IPS-15b (cell line): ENCODE measurements around the gene FBXO46.
"Not testable (repeated sequence)": the region's sequence is repeated elsewhere in the genome, so short reads cannot be mapped to it uniquely, and the experiment has no call there.

Experiments
- H3K27me3 ChIP-seq: one replicate; pipeline ENCODE4 v1.6.1; 2013; ENCODE audit warnings: low read length; ENCODE audit not compliant: control insufficient read depth, insufficient read depth
- H3K36me3 ChIP-seq: one replicate; pipeline ENCODE4 v1.6.1; 2013; ENCODE audit warnings: low read length; ENCODE audit not compliant: control insufficient read depth, insufficient read depth
- H3K4me1 ChIP-seq: one replicate; pipeline ENCODE4 v1.6.1; 2013; ENCODE audit warnings: mild to moderate bottlenecking, low read length; ENCODE audit not compliant: control insufficient read depth, insufficient read depth
- H3K4me3 ChIP-seq: one replicate; pipeline ENCODE4 v1.5.1; 2013; ENCODE audit warnings: low read depth, low read length
- H3K9ac ChIP-seq: one replicate; pipeline ENCODE4 v1.6.1; 2013; ENCODE audit warnings: low read depth, mild to moderate bottlenecking, low read length
- H3K9me3 ChIP-seq: one replicate; pipeline ENCODE4 v1.6.1; 2013; ENCODE audit warnings: mild to moderate bottlenecking, low read length; ENCODE audit not compliant: control insufficient read depth, insufficient read depth

The FBXO46 gene

DNA sequence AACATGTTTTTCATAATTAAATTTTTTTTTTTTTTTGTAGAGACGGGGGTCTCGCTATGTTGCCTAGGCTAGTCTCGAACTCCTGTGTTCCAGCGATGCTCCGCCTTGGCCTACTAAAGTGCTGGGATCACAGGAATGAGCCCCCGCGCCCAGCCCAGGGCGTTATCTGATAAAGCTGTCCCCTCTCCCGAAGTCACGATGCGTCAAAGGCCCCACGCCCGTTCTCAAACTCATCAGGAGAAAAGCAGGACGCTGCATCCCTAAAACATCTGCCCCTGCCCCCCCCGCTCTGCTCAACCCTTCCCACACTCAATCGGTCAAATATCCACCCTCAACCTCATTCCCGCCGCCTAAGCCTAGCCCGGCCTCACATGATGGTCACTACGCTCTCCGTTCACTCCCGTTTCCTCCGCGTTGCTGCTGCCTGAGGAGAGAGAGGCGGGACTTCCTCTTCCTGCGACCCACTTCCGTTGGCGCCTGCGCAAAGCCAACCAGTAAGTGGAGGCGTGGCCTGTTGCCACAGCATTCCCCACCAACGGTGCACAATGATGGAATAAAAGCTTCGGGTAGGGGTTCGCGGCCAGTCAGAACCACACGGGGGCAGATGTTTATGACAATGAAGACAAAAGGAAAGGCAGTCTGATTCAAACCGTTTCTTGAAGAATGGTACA, 39.0 kb downstream of the FBXO46 start, which contains the start of gene SNRPD2:
Gene SNRPD2 (minus strand): TSS at position 438 of the 671 bp plus-strand sequence. CDS start 65 bp downstream, at position 373.
- H3K4me1 ChIP-seq: peaks cover 2% of the 10 kb centered on the region
- no peaks in the 10 kb centered on the region for H3K27me3 ChIP-seq
- H3K9me3 ChIP-seq: no peaks in the 10 kb centered on the region
- H3K36me3 ChIP-seq: peaks cover 35% of the 10 kb centered on the region
- H3K9ac ChIP-seq: peak within 1 kb of the TSS; percentile 87
- H3K4me3 ChIP-seq: peak within 1 kb of the TSS; percentile 94

DNA sequence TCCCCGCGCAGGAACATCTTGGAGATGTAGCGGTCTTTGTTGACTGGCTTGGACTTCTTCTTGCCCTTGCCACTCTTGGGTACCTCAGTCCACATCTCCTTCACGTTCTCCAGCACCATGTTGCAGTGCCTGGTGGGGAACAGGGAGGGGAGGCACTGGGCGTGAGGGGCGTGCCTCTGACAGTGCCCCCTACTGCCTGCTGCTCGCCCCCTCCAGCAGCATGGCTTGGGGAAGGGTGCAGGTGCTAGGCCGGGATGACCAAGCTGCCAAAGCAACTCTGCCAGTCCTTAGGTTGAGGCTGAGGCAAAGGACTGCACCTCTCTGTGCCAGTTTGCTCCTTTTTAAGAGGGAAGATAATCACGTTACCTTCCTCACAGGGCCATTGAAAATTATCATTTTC, 43.1 kb downstream of the FBXO46 start:
- no peak overlapping the region for H3K4me3 ChIP-seq
- H3K9ac ChIP-seq: no peak overlapping the region
- H3K27me3 ChIP-seq: no peaks in the 10 kb centered on the region
- peaks cover 39% of the 10 kb centered on the region for H3K36me3 ChIP-seq
- H3K9me3 ChIP-seq: no peaks in the 10 kb centered on the region
- H3K4me1 ChIP-seq: no peaks in the 10 kb centered on the region

DNA sequence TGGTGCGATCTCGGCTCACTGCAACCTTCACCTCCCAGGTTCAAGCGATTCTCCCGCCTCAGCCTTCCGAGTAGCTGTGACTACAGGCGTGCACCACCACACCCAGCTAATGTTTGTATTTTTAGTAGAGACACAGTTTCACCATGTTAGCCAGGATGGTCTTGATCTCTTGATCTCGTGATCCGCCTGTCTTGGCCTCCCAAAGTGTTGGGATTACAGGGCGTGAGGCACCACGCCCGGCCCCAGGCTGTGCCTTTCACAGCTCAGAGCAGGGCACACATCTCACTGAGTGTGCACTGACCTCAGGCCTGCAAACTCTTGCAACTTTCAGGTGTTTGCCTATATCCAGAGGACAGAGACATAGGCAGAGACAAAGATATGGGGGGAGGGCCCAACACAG, 45.7 kb downstream of the FBXO46 start:
- not testable (repeated sequence) for H3K4me1 ChIP-seq, H3K9ac ChIP-seq, H3K9me3 ChIP-seq, H3K27me3 ChIP-seq, H3K4me3 ChIP-seq
- H3K36me3 ChIP-seq: peaks cover 36% of the 10 kb centered on the region

DNA sequence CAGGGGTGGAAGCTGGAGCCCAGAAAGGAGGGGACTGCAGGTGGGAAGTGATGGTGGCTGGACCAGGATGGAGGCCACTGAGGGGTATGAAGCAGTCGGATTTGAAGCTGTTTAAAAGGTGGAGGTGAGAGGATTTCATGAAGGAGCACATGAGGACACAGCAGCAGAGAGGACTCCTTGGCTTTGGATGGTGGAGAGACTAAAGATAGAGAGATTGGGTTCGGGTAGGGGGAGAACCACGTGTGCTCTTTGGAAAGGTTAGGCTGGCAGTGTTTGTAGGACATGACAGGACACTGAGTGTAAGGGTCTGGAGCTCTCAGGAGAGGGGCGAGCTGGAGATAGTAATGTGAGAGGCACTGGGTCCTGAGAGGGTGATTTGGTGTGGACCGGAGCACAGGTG, 47.8 kb downstream of the FBXO46 start:
- Histone ChIP-seq H3K4me1 (peaks cover 5% of the 10 kb centered on the region), H3K36me3 (peaks cover 27% of the 10 kb centered on the region), H3K9ac (no peak overlapping the region), H3K9me3 (no peaks in the 10 kb centered on the region), H3K27me3 (peaks cover 11% of the 10 kb centered on the region), H3K4me3 (no peak overlapping the region)

DNA sequence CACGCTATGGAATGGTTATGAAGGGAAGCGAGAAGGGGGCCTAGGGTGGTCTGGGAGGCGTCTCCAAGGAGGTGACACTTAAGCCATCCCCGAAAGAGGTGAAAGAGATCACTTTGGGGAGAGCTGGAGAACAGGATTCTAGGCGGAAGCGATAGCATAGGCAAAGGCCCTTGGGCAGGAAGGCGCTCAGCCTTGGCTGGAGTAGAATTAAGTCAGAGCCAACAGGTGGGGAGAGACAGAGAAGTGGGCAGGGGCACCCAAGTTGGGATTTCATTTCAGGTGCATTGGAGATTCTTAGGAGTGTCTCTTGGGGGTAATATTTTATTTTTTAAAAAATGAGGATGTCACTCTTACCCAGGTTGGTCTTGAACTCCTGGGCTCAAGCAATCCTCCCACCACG, 48.6 kb downstream of the FBXO46 start:
- peak overlapping the region; percentile 49 for H3K4me3 ChIP-seq
- H3K27me3 ChIP-seq: peaks cover 11% of the 10 kb centered on the region
- peaks cover 5% of the 10 kb centered on the region for H3K4me1 ChIP-seq
- H3K9me3 ChIP-seq: no peaks in the 10 kb centered on the region
- H3K9ac ChIP-seq: no peak overlapping the region
- H3K36me3 ChIP-seq: peaks cover 19% of the 10 kb centered on the region

DNA sequence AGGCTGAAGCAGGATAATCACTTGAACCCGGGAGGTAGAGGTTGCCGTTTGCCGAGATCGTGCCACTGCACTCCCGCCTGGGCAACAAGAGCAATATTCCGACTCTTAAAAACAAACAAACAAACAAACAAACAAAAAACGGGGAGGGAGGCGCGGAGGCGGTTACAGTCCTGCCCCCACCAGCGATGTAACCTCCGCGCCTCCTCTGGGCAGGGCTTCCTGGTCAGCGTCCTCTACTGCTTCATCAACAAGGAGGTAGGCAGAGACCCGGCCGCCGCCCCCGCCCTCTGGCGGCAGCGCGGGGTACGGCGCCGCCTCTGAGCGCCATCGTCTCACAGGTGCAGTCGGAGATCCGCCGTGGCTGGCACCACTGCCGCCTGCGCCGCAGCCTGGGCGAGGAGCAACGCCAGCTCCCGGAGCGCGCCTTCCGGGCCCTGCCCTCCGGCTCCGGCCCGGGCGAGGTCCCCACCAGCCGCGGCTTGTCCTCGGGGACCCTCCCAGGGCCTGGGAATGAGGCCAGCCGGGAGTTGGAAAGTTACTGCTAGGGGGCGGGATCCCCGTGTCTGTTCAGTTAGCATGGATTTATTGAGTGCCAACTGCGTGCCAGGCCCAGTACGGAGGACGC, 49.2 kb downstream of the FBXO46 start:
- H3K9me3 ChIP-seq: no peaks in the 10 kb centered on the region
- peaks cover 11% of the 10 kb centered on the region for H3K27me3 ChIP-seq
- H3K36me3 ChIP-seq: peaks cover 18% of the 10 kb centered on the region
- peak overlapping the region; percentile 49 for H3K4me3 ChIP-seq
- no peak overlapping the region for H3K9ac ChIP-seq
- peaks cover 5% of the 10 kb centered on the region for H3K4me1 ChIP-seq

DNA sequence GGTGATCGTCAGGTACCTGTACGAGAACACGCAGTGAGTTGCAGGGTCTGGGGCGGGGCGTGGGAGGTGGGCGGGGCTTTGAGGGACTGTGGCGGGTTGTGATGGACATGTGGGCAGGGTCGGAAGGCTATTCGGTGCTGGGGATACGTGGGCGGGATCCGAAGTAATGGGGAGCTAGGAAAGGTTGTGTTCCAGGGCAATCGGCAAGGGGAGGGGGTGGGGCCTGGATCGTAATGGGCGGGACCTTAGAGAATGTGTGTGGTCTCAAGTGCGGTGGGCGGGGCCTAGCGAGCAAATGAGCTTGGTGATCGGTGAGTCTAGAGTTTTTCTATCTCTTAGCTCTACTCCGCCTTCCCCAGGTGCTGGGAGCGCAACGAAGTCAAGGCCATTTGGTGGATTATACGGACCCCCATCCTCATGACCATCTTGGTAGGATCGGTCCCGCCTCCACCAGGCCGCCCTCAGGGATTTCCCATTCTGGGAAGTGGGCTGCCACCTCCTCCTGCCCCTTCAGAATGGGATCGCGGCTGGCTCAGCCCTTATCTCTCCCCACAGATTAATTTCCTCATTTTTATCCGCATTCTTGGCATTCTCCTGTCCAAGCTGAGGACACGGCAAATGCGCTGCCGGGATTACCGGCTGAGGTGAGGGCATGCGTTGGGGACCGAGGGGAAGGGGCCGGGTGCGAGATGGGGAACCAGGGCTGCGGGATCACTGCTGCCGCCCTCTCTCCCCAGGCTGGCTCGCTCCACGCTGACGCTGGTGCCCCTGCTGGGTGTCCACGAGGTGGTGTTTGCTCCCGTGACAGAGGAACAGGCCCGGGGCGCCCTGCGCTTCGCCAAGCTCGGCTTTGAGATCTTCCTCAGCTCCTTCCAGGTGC, 53.1 kb downstream of the FBXO46 start:
- H3K9me3 ChIP-seq: no peaks in the 10 kb centered on the region
- H3K36me3 ChIP-seq: no peaks in the 10 kb centered on the region
- H3K4me3 ChIP-seq: peak overlapping the region; percentile 87
- peaks cover 5% of the 10 kb centered on the region for H3K4me1 ChIP-seq
- peak overlapping the region; percentile 73 for H3K9ac ChIP-seq
- H3K27me3 ChIP-seq: peaks cover 12% of the 10 kb centered on the region

DNA sequence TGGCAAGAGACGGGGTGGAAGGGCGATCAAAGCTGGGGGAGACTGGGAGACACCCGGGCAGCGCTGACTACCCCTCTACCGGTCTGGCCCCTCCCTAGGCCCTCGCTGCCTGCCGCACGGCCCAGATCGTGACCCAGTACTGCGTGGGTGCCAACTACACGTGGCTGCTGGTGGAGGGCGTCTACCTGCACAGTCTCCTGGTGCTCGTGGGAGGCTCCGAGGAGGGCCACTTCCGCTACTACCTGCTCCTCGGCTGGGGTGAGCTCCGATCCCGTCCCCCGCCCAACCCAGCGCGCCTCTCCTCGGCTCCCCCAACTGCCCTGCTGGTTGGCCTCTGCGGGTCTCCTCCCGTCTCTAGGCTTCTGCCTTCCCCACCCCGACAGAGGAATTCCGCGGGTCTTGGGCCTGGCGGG, 53.8 kb downstream of the FBXO46 start:
- peak overlapping the region; percentile 65 for H3K9ac ChIP-seq
- H3K9me3 ChIP-seq: no peaks in the 10 kb centered on the region
- H3K4me3 ChIP-seq: peak overlapping the region; percentile 87
- H3K27me3 ChIP-seq: peaks cover 13% of the 10 kb centered on the region
- H3K36me3 ChIP-seq: no peaks in the 10 kb centered on the region
- peaks cover 5% of the 10 kb centered on the region for H3K4me1 ChIP-seq

DNA sequence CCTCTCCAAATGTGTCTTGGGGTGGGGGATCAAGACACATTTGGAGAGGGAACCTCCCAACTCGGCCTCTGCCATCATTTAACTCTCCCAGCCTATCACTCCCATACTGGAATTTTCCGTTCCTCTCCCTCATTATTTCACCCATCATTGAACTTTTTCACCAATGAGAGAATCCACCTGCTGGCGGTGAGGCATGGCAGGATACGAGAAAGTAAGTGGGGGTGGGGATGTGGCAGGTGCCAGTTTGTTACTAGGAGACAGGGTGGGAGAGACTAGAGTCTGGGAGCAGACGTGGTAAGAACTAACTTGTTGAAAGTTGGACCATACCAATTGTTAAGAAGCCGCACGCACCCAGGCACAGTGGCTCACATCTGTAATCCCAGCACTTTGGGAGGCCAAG, 55.8 kb downstream of the FBXO46 start:
- Histone ChIP-seq H3K4me3 (no peak overlapping the region), H3K9ac (no peak overlapping the region), H3K4me1 (peaks cover 5% of the 10 kb centered on the region), H3K27me3 (peaks cover 19% of the 10 kb centered on the region), H3K36me3 (no peaks in the 10 kb centered on the region), H3K9me3 (no peaks in the 10 kb centered on the region)

DNA sequence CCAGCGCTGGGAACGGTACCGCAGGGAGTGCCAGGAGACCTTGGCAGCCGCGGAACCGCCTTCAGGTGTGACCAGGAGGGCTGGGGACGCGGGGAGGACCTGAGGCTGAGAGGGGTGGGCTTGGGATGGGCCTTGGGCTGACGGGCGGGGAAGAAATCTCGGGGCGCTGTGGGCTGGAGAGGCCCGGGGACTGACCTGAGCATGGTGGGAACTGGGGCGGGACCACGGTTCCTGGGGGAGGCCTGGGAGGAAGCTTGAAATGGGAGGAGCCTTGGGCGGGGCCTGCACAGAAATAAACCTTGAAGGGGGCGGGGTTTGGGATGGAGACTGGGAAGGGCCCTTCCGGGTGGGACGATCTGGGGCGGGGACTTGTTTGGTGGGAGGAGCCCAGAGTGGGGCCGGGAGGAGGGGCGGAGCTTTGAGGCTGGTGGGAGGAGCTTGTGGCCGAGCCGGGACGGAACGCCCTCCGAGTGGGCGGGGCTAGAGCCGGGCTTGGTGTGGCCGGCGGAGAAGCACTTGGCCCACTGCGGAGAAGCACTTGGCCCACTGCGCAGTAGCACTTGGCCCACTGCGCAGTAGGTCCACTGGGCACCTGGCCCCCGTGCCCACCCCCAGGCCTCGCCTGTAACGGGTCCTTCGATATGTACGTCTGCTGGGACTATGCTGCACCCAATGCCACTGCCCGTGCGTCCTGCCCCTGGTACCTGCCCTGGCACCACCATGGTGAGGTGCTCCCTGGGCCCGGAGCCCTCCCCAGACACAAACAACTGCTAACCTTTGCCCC, 59.8 kb downstream of the FBXO46 start:
- Histone ChIP-seq H3K4me3 (peak overlapping the region; percentile 62), H3K36me3 (no peaks in the 10 kb centered on the region), H3K4me1 (peaks cover 3% of the 10 kb centered on the region), H3K9me3 (no peaks in the 10 kb centered on the region), H3K9ac (peak overlapping the region; percentile 37), H3K27me3 (peaks cover 32% of the 10 kb centered on the region)

DNA sequence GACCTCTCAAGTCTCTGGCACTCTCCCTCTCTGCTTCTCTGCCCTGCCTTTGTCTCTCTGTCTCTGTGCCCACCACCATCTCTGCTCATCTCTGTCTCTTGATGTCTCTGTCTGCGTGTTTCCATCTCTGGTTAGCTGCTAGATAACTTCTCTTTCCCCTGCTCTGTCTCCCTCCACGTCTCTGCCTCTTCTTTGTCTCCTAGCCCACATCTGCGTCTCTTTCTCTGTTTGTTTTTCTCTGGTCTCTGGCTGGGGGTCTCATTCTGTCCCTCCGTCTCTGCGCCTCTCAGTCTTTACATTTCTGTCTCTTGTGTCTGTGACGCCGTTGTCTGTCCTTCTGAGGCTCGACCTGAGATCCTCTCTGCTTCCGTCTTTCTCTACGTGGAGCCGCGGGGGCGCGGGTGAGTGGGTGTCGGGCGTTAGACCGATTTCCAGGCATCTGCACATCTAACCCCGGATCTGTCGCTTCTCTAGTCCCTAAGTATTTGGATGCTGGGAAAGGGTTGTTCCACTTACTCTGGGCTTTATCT, 62.3 kb downstream of the FBXO46 start:
- H3K36me3 ChIP-seq: no peaks in the 10 kb centered on the region
- peak overlapping the region; percentile 43 for H3K4me3 ChIP-seq
- peaks cover 3% of the 10 kb centered on the region for H3K4me1 ChIP-seq
- no peak overlapping the region for H3K9ac ChIP-seq
- H3K27me3 ChIP-seq: peaks cover 32% of the 10 kb centered on the region
- no peaks in the 10 kb centered on the region for H3K9me3 ChIP-seq
